DOHH2 (cell line): Measurements from ENCODE around the gene DOCK4.

ENCODE experiments used
- H3F3A ChIP-seq: fragments of 200-600 bp; sonication (generic), shearing (Covaris generic); 2 replicates; pipeline ENCODE4 v1.6.0; 2016; ENCODE audit warnings: antibody characterized with exemption, mild to moderate bottlenecking; ENCODE audit not compliant: control insufficient read depth, insufficient read depth
- H3K27ac ChIP-seq: fragments of 200-600 bp; sonication (generic); 2 replicates; pipeline ENCODE4 v1.5.1; 2014; ENCODE audit warnings: low read depth, mild to moderate bottlenecking, low read length, moderate library complexity
- H3K27me3 ChIP-seq: fragments of 200-600 bp; sonication (generic); 2 replicates; pipeline ENCODE4 v1.6.1; 2014; ENCODE audit warnings: mild to moderate bottlenecking, low read length, mixed read lengths; ENCODE audit not compliant: control insufficient read depth
- H3K36me3 ChIP-seq: fragments of 200-600 bp; sonication (generic); 2 replicates; pipeline ENCODE4 v1.6.1; 2014; ENCODE audit warnings: mild to moderate bottlenecking, low read length, moderate library complexity, mixed read lengths; ENCODE audit not compliant: control insufficient read depth
- H3K4me1 ChIP-seq: fragments of 200-600 bp; sonication (generic); 2 replicates; pipeline ENCODE4 v1.6.1; 2014; ENCODE audit warnings: mild to moderate bottlenecking, low read length, mixed read lengths; ENCODE audit not compliant: control insufficient read depth
- H3K4me2 ChIP-seq: fragments of 200-600 bp; sonication (generic); 2 replicates; pipeline ENCODE4 v1.6.0; 2014; ENCODE audit warnings: mild to moderate bottlenecking, low read length, moderate library complexity
- H3K4me3 ChIP-seq: fragments of 200-600 bp; sonication (generic); 2 replicates; pipeline ENCODE4 v1.5.1; 2014; ENCODE audit warnings: mild to moderate bottlenecking, low read length, mixed read lengths
- H3K79me2 ChIP-seq: fragments of 200-600 bp; sonication (generic); 2 replicates; pipeline ENCODE4 v1.6.1; 2014; ENCODE audit warnings: mild to moderate bottlenecking, low read length, mixed read lengths; ENCODE audit not compliant: control insufficient read depth
- H3K9me2 ChIP-seq: fragments of 200-600 bp; sonication (generic); replicated peaks from 2 replicates; pipeline ENCODE4 v1.6.1; 2014; ENCODE audit warnings: mild to moderate bottlenecking, low read length, mixed read lengths; ENCODE audit not compliant: control insufficient read depth
- H3K9me3 ChIP-seq: fragments of 200-600 bp; sonication (generic); 2 replicates; pipeline ENCODE4 v1.6.1; 2014; ENCODE audit warnings: antibody characterized with exemption, low read length, mixed read lengths; ENCODE audit not compliant: control insufficient read depth, insufficient read depth
- H4K20me1 ChIP-seq: fragments of 200-600 bp; sonication (generic); 2 replicates; pipeline ENCODE4 v1.6.0; 2014; ENCODE audit warnings: low read depth, mild to moderate bottlenecking, antibody characterized with exemption, low read length, moderate library complexity; ENCODE audit not compliant: control insufficient read depth, insufficient read depth
- CTCF ChIP-seq: fragments of 200-600 bp; sonication (generic); IDR thresholded peaks from one replicate; pipeline ENCODE4 v1.5.1; 2014; ENCODE audit warnings: antibody characterized with exemption, mild to moderate bottlenecking, low read depth, low read length; ENCODE audit not compliant: poor library complexity, severe bottlenecking
- EZH2phosphoT487 ChIP-seq: fragments of 200-600 bp; sonication (generic); IDR thresholded peaks from 2 replicates; pipeline ENCODE4 v1.6.1; 2017; ENCODE audit warnings: borderline replicate concordance, mild to moderate bottlenecking, antibody characterized with exemption, low read length, moderate library complexity, mixed read lengths

DOCK4 gene

GRCh38 chr7:112135815-112136214 lies 70.4 kb downstream of the DOCK4 start:
- no peaks in the 10 kb centered on the region for H3K9me3 ChIP-seq
- H3K36me3 ChIP-seq = no peaks in the 10 kb centered on the region
- no peaks in the 10 kb centered on the region for H3K4me1 ChIP-seq
- no peak overlapping the region for H3K27ac ChIP-seq
- H3K9me2 ChIP-seq = no peaks in the 10 kb centered on the region; the same call in 1 of the 2 replicates
- peaks cover 10% of the 10 kb centered on the region; the same call in 1 of the 2 replicates for H3K27me3 ChIP-seq
- no peaks in the 10 kb centered on the region for H3F3A ChIP-seq
- H4K20me1 ChIP-seq = no peaks in the 10 kb centered on the region
- H3K4me3 ChIP-seq = no peak overlapping the region
- no peak overlapping the region for H3K4me2 ChIP-seq
- no peaks in the 10 kb centered on the region for H3K79me2 ChIP-seq
- TF ChIP-seq EZH2phosphoT487 (no peak), CTCF (no peak)

GRCh38 chr7:112134039-112134438 lies 72.2 kb downstream of the DOCK4 start:
- no peaks in the 10 kb centered on the region; the same call in 1 of the 2 replicates for H3K9me2 ChIP-seq
- no peaks in the 10 kb centered on the region for H3K9me3 ChIP-seq
- H3K4me3 ChIP-seq = no peak overlapping the region
- TF ChIP-seq CTCF (no peak), EZH2phosphoT487 (no peak)
- no peaks in the 10 kb centered on the region for H3K4me1 ChIP-seq
- H3K79me2 ChIP-seq = no peaks in the 10 kb centered on the region
- peaks cover 10% of the 10 kb centered on the region; the same call in 1 of the 2 replicates for H3K27me3 ChIP-seq
- no peaks in the 10 kb centered on the region for H3F3A ChIP-seq
- H4K20me1 ChIP-seq = no peaks in the 10 kb centered on the region
- H3K36me3 ChIP-seq = no peaks in the 10 kb centered on the region
- H3K27ac ChIP-seq = no peak overlapping the region
- H3K4me2 ChIP-seq = no peak overlapping the region

GRCh38 chr7:112133328-112133727 lies 72.9 kb downstream of the DOCK4 start:
- H4K20me1 ChIP-seq = no peaks in the 10 kb centered on the region
- no peak overlapping the region for H3K27ac ChIP-seq
- H3K4me3 ChIP-seq = no peak overlapping the region
- H3K36me3 ChIP-seq = no peaks in the 10 kb centered on the region
- no peaks in the 10 kb centered on the region for H3F3A ChIP-seq
- TF ChIP-seq CTCF = no peak
- TF ChIP-seq EZH2phosphoT487 = no peak
- no peaks in the 10 kb centered on the region for H3K79me2 ChIP-seq
- no peaks in the 10 kb centered on the region for H3K9me2 ChIP-seq
- H3K4me1 ChIP-seq = no peaks in the 10 kb centered on the region
- H3K4me2 ChIP-seq = no peak overlapping the region
- H3K9me3 ChIP-seq = no peaks in the 10 kb centered on the region
- H3K27me3 ChIP-seq = peaks cover 10% of the 10 kb centered on the region; the same call in 1 of the 2 replicates
